Natural killer cell treated with Interleukin-12 subunit alpha and Interleukin-12 subunit beta and Interleukin-15 and Interleukin-18, amount 100 ng/mL, for 72 hours (primary cell): ENCODE data around the gene SERHL2. TPM values are rescaled to one million over a fixed set of nuclear protein-coding genes. Genes with fewer than 3 reads are reported as not detected.
"Not testable (repeated sequence)": the region's sequence is repeated elsewhere in the genome, so short reads cannot be mapped to it uniquely, and the experiment has no call there.

Source experiments
- ATAC-seq, 2 donors: fragments of 150-1000 bp; cut with Tn5 transposase in 1 of 2; sonication (Bioruptor Pico), chemical (Tn5 transposase) in 1 of 2; 2 replicates each; pipeline ENCODE4 v1.10.0; 2021
- DNase-seq: peaks from one replicate; pipeline ENCODE4 v3.0.0; 2022; ENCODE audit warnings: low spot score
- H3K27ac Mint-ChIP-seq, 2 donors: 1 replicate in 1 of 2; 2 replicates in 1 of 2; pipeline ENCODE4 v1.8.0; 2022; ENCODE audit warnings: mixed read lengths in 2 of 2, mild to moderate bottlenecking in 1 of 2, moderate library complexity in 1 of 2
- H3K27me3 Mint-ChIP-seq, 2 donors: 1 replicate in 1 of 2; 2 replicates in 1 of 2; pipeline ENCODE4 v1.8.0; 2022; ENCODE audit warnings: mixed read lengths in 2 of 2
- H3K36me3 Mint-ChIP-seq: one replicate; pipeline ENCODE4 v1.8.0; 2022; ENCODE audit warnings: mixed read lengths
- H3K4me1 Mint-ChIP-seq, 2 donors: 1 replicate in 1 of 2; 2 replicates in 1 of 2; pipeline ENCODE4 v1.8.0; 2022; ENCODE audit warnings: low read depth in 2 of 2, mixed read lengths in 2 of 2, mild to moderate bottlenecking in 1 of 2
- H3K4me3 Mint-ChIP-seq: one replicate; pipeline ENCODE4 v1.8.0; 2022; ENCODE audit warnings: mixed read lengths
- H3K9me3 Mint-ChIP-seq: 2 replicates; pipeline ENCODE4 v1.8.0; 2022; ENCODE audit warnings: mixed read lengths
- total RNA-seq, 2 donors: library from RNA; stranded (reverse); gene quantifications; one replicate each; pipeline ENCODE4 v1.2.3, GENCODE V29; 2022

Gene SERHL2
- total RNA-seq, 2 donors from 2014 or later, result not detected

DNA sequence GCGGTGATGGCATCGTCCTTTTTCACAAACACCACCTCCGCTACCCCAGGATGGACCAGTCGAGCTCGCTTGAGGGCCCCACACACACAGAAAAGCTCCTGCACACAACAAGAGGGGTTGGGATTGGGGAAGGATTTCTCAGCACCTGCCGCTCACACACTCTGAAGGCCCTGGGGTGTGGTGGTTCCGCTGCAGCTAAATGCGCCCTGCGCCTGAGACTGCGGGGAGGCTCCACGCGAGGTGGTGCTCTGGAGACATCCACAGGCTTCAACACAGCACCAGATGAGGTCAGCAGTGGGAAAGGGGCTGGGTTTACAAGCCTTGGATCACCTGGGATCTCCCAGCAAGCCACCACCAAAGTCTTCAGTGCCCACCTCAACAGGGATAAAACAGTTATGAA lies 38.2 kb downstream of the SERHL2 start:
- no peaks in the 10 kb centered on the region for H3K9me3 Mint-ChIP-seq
- H3K36me3 Mint-ChIP-seq, result peaks cover 14% of the 10 kb centered on the region
- H3K27me3 Mint-ChIP-seq, result no peaks in the 10 kb centered on the region
- H3K27ac Mint-ChIP-seq, result no peak overlapping the region
- H3K4me3 Mint-ChIP-seq, result no peak overlapping the region
- H3K4me1 Mint-ChIP-seq, result peaks cover 0 to 8% of the 10 kb centered on the region in 2 donors
- ATAC-seq (peak in 1 of 2 donors; percentile 15), DNase-seq (no peak)

DNA sequence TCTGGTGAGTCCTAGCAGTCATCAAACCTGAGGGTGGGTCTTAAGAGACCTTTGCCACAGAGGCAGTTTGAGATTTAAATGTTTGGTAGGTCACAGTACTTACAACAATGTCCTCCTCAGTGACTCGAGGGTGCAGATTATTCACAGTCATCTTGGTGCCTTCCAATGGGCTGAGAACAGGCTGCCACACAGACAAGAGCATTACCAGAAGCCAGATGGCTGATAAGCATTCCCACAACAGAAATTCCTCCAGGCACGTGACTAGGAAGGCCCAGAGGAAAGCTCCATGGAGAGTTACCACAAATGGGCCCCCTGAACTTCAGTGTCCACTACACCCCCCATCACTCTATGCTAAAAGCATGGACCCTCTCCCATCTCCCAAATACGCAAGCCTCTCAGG lies 41.7 kb downstream of the SERHL2 start:
- H3K9me3 Mint-ChIP-seq, result no peaks in the 10 kb centered on the region
- peaks cover 6% of the 10 kb centered on the region for H3K36me3 Mint-ChIP-seq
- no peak overlapping the region for H3K27ac Mint-ChIP-seq
- DNase-seq, result no peak
- no peak for ATAC-seq
- H3K4me3 Mint-ChIP-seq, result no peak overlapping the region
- no peaks in the 10 kb centered on the region for H3K27me3 Mint-ChIP-seq
- peaks cover 0 to 3% of the 10 kb centered on the region in 2 donors for H3K4me1 Mint-ChIP-seq

DNA sequence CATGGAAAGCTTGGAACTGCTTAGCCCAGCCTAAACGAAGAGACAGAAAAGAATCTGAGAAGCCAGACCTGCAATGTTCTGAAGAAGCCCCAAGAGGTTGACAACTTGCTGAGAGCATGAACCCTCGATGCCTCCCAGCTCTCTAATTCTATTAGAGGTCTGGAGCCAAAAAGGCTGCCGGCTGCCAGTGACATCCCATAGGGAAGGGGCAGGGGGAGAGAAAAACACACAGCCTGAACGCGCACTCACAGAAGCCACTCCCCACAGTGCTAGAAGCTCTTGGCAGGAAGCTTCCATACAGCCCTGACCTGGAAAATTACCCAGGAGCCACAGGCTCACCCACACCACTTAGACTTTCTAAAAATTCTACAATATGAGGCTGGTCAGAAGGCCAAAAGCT lies 42.6 kb downstream of the SERHL2 start:
- H3K27ac Mint-ChIP-seq, result no peak overlapping the region
- H3K4me3 Mint-ChIP-seq, result no peak overlapping the region
- H3K27me3 Mint-ChIP-seq, result no peaks in the 10 kb centered on the region
- H3K9me3 Mint-ChIP-seq, result no peaks in the 10 kb centered on the region
- peaks cover 6% of the 10 kb centered on the region for H3K36me3 Mint-ChIP-seq
- H3K4me1 Mint-ChIP-seq, result peaks cover 0 to 3% of the 10 kb centered on the region in 2 donors
- DNase-seq (no peak), ATAC-seq (no peak)

DNA sequence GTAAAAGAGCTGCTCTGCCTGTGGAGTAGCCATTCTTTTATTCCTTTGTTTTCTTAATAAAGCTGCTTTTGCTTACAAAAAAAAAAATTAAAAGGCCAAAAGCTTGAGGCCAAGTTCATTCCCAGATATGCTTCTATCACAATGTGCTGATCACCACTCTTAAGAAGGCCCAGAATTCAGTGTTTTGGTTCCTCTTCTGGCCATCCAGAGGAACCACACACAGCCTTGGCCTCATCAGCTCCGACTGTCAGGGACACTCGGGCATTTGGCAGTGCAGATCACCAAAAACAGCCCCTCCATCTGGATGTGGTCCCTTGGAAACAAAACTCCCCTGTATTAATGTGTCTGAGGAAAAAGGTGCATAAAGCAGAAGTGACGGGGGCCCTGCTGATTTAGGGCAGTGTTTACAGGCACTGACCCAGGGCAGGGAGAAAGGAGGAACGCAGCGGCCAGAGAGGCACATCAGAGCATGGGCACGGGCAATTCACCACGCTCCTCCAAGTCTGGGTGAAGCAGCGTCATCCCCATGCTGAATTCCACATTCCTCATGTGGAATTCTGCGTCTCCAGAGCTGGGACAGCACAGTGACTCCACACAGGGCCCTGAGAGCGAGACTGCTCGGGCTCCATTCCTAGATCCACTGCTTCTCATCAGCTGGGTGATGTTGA lies 43.2 kb downstream of the SERHL2 start:
- DNase-seq, result no peak
- Mint-ChIP-seq H3K9me3 (no peaks in the 10 kb centered on the region), H3K4me3 (no peak overlapping the region), H3K36me3 (peaks cover 10% of the 10 kb centered on the region), H3K4me1 (peaks cover 3 to 7% of the 10 kb centered on the region in 2 donors), H3K27me3 (no peaks in the 10 kb centered on the region), H3K27ac (no peak overlapping the region)
- ATAC-seq, result no peak

DNA sequence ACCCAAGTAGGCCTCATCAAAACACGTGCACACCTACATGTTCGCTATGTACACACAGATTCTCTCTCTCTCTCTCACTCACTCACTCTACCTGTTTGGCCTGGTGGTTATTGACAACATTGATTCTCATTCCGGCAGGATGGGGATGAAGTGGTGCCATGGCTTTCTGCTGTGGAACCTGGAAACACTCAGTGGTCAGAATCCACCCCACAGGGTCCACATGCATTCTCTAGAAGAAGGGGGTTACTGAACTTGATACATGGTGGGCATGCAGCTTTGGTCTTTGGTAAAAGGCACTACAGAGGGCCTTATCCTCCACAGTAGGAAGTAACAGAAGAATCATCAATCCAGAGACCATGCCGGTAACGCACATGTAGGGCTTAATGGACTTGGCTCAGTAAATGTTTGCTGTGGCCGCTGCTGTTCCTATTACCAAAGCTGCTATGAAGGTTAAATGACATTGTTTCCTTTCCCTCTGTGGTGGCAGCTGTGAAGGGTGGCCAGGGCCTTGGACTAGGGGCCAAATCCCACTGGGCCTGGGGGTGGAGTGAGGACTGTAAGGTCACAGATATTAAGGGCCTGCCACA lies 48.2 kb downstream of the SERHL2 start:
- DNase-seq (no peak), ATAC-seq (no peak)
- H3K27me3 Mint-ChIP-seq, result no peaks in the 10 kb centered on the region
- no peak overlapping the region for H3K4me3 Mint-ChIP-seq
- peak overlapping the region in 1 of 2 donors; percentile 13 for H3K27ac Mint-ChIP-seq
- peaks cover 9 to 27% of the 10 kb centered on the region in 2 donors for H3K4me1 Mint-ChIP-seq
- H3K9me3 Mint-ChIP-seq, result no peaks in the 10 kb centered on the region
- H3K36me3 Mint-ChIP-seq, result peaks cover 12% of the 10 kb centered on the region

DNA sequence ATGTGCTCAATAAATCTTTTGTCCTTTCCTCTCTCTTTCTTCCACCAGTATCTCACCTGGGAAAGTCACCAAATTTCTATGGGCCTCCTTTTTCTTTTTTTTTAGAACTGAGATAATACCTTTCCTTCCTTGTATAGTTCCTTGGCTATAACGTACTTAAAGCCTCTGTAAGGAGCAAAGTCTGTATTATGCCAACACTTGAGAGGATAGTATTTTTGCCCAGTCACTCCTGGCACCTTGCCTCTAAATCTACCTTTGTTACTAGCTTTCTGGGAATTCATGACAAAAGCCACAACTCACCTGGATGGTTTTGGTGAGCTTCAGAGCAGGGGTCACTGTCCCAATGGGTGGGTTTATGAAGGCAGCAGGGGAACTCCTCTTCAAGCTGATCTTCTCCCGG lies 48.7 kb downstream of the SERHL2 start:
- Mint-ChIP-seq H3K9me3 (no peaks in the 10 kb centered on the region), H3K4me3 (no peak overlapping the region), H3K27me3 (no peaks in the 10 kb centered on the region), H3K36me3 (peaks cover 12% of the 10 kb centered on the region), H3K27ac (peak overlapping the region in 1 of 2 donors; percentile 41), H3K4me1 (peaks cover 9 to 27% of the 10 kb centered on the region in 2 donors)
- no peak for DNase-seq
- ATAC-seq, result no peak

DNA sequence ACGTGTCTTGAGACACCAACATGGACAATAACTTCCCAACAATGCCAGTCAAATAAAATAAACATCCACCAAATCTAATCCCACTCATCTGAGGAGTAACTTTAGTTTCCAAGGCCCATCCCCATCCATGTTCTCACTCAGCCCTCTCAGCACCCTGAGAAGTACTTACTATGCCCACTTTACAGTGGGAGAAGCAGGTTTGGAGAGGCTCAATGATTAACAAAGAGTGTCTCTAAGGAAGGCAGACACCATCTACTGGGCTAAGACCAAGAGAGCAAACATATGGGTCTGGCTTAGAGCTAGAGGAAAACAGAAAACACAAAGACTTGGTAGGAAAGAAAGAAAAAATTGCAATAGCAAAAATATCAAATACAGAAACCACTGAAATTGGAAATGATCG lies 49.7 kb downstream of the SERHL2 start:
- peaks cover 9 to 27% of the 10 kb centered on the region in 2 donors for H3K4me1 Mint-ChIP-seq
- no peak for ATAC-seq
- no peaks in the 10 kb centered on the region for H3K27me3 Mint-ChIP-seq
- no peak for DNase-seq
- no peak overlapping the region for H3K4me3 Mint-ChIP-seq
- H3K36me3 Mint-ChIP-seq, result peaks cover 12% of the 10 kb centered on the region
- H3K27ac Mint-ChIP-seq, result no peak overlapping the region
- no peaks in the 10 kb centered on the region for H3K9me3 Mint-ChIP-seq

DNA sequence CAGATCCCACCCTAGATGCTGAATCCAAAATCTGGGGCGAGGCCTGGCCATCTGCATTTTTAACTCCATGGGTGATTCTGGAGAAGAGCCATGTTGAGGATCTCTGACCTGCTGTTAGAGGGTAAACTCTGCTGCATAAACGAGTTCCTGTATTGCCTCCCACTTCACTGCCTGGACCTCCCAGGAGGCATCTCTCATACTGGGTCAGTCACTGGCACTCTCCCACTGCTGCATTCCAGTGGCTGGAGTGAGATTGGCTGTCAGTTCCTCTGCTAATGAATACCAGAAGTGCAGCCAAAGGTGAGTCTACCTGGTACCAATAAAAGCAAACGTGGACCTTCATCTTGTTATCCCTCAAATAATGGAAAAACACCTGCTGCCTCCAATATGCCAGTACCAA lies 50.6 kb downstream of the SERHL2 start:
- H3K36me3 Mint-ChIP-seq, result peaks cover 10% of the 10 kb centered on the region
- no peak overlapping the region for H3K27ac Mint-ChIP-seq
- no peak for ATAC-seq
- no peak overlapping the region for H3K4me3 Mint-ChIP-seq
- H3K4me1 Mint-ChIP-seq, result peaks cover 12 to 29% of the 10 kb centered on the region in 2 donors
- no peaks in the 10 kb centered on the region for H3K9me3 Mint-ChIP-seq
- DNase-seq, result no peak
- H3K27me3 Mint-ChIP-seq, result no peaks in the 10 kb centered on the region

DNA sequence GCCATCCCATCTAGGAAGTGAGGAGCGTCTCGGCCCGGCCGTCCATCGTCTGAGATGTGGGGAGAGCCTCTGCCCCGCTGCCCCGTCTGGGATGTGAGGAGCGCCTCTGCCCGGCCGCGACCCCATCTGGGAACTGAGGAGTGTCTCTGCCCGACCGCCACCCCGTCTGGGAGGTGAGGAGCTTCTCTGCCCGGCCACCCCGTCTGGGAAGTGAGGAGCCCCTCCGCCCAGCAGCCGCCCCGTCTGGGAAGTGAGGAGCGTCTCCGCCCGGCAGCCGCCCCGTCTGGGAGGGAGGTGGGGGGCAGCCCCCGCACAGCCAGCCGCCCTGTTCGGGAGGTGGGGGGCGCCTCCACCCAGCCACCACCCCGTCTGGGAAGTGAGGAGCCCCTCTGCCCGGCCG lies 53.9 kb downstream of the SERHL2 start:
- not testable (repeated sequence) for H3K4me3 Mint-ChIP-seq, DNase-seq, H3K9me3 Mint-ChIP-seq, H3K27me3 Mint-ChIP-seq, H3K36me3 Mint-ChIP-seq, ATAC-seq, H3K27ac Mint-ChIP-seq
- H3K4me1 Mint-ChIP-seq, result peaks cover 29 to 38% of the 10 kb centered on the region in 2 donors

DNA sequence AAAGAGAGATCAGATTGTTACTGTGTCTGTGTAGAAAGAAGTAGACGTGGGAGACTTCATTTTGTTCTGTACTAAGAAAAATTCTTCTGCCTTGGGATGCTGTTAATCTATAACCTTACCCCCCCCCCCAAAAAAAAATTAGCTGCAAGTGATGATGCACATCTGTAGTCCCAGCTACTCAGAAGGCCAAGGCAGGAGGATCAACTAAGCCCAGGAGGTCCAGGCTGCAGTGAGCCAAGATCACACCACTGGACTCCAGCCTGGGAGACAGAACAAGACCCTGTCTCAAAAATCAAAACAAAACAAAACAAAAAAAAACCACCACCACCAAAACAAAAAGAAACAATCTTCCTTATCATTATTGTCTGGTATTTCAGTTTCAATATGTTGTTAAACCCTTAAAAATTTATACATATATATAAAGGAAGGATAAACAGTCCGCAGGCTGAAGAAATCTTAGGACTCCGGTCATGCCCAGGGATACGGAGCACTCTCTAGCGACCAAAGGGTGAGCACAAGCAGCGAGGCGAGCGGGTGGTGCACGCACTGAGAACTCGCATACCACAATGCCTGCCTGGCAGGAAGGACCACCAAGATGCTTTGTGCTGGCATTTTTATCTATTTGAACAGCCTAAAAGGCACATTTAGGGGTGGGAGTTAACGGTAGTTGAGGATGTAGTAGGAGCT lies 54.5 kb downstream of the SERHL2 start:
- DNase-seq (no peak), ATAC-seq (no peak)
- Mint-ChIP-seq H3K27ac (no peak overlapping the region), H3K36me3 (peaks cover 5% of the 10 kb centered on the region), H3K9me3 (no peaks in the 10 kb centered on the region), H3K4me1 (peaks cover 35 to 42% of the 10 kb centered on the region in 2 donors), H3K4me3 (no peak overlapping the region), H3K27me3 (no peaks in the 10 kb centered on the region)

DNA sequence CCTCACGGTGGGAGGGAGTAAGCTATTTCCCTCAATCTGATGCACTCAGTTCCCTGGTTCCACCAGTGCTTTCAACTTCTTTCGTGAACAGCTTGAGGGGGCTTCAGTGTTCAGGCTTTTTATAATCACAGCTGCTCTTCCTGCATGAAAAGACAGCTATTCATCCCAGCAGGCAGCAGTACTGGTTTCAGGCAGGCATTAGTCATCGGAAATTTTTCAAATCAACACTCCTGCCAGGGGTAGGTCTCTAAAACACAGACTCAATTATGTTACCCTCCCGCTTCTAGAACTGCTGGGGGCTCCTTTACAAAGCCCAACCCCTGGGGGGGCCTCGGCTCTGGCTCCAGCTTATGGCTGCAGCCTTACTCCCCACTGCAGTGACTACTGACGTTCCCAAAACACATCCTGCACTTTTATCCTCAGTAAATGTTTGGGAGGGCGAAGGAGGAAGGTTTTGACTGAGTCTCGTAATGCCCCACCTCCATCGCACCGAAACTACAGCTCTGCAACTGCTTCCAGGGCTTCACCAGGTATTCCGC lies 55.1 kb downstream of the SERHL2 start:
- peaks cover 40 to 44% of the 10 kb centered on the region in 2 donors for H3K4me1 Mint-ChIP-seq
- ATAC-seq (peak in 1 of 2 donors; percentile 10), DNase-seq (no peak)
- no peaks in the 10 kb centered on the region for H3K27me3 Mint-ChIP-seq
- no peak overlapping the region for H3K27ac Mint-ChIP-seq
- H3K4me3 Mint-ChIP-seq, result no peak overlapping the region
- H3K9me3 Mint-ChIP-seq, result no peaks in the 10 kb centered on the region
- peaks cover 8% of the 10 kb centered on the region for H3K36me3 Mint-ChIP-seq

DNA sequence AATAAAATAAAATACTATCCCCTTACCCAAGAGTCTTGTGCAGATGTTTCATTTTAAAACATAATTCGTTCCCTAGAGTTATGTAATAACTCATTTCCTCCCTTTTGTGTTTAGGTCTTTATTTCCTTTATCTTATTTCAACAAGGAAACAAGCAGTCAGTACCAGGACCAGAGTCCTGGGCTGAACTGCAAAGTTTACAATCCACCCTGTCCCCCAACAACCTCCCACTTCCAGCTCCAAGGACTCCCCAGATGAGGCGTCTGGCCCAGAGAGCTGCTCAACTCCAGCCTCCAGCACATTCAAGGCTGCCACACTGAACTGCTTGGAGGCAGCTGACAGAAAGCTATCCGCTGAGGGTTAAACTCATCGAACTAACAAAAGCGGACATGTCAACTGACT lies 56.4 kb downstream of the SERHL2 start:
- Mint-ChIP-seq H3K9me3 (no peaks in the 10 kb centered on the region), H3K36me3 (peaks cover 10% of the 10 kb centered on the region), H3K27me3 (no peaks in the 10 kb centered on the region), H3K27ac (peak overlapping the region in 1 of 2 donors; percentile 33), H3K4me1 (peaks cover 45 to 48% of the 10 kb centered on the region in 2 donors), H3K4me3 (no peak overlapping the region)
- ATAC-seq, result no peak
- no peak for DNase-seq

DNA sequence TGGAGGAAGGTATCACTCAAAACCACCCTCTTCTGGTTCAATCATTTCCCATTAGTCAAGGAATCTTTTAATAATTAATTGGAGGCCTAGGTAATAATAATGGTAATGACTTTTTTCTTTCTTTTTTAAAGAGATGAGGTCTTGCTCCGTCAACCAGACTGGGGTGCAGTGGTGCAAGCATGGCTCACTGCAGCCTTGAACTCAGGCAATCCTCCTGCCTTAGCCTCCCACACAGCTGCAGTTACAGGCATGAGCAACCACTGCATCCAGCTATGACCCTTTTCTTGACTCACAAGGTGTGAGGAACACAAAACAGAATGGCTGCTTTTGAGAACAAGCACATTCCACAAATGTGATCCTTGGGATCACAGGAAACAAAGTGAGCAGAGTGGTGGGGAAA lies 57.3 kb downstream of the SERHL2 start:
- Mint-ChIP-seq H3K36me3 (peaks cover 10% of the 10 kb centered on the region), H3K4me3 (no peak overlapping the region), H3K9me3 (no peaks in the 10 kb centered on the region), H3K27ac (no peak overlapping the region), H3K27me3 (no peaks in the 10 kb centered on the region), H3K4me1 (peaks cover 51 to 56% of the 10 kb centered on the region in 2 donors)
- no peak for ATAC-seq
- no peak for DNase-seq

DNA sequence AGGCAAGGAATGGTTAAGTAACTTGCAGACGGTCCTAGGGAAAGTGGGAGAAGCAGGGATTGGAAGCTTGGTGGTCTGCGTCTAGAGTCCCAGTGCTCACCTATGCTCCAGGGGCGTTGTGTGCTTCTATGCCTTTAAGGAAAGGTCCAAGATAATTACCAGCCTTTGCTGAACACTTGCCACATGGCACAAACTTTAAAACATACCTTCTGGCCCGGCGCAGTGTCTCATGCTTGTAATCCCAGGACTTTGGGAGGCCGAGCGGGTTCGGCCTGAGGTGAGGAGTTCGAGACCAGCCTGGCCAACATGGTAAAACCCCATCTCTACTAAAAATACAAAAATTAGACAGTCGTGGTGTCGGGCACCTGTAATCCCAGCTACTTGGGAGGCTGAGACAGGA lies 58.6 kb downstream of the SERHL2 start:
- Mint-ChIP-seq H3K36me3 (peaks cover 10% of the 10 kb centered on the region), H3K4me1 (peaks cover 50 to 51% of the 10 kb centered on the region in 2 donors), H3K9me3 (no peaks in the 10 kb centered on the region), H3K27me3 (no peaks in the 10 kb centered on the region), H3K27ac (peak overlapping the region; percentile 100), H3K4me3 (peak overlapping the region; percentile 99)
- DNase-seq (no peak), ATAC-seq (no peak)
